GM23338 (cell line): Measurements from ENCODE around the gene DUSP6. TPM values are rescaled to one million over a fixed set of nuclear protein-coding genes. Genes with fewer than 3 reads are reported as not detected.

ENCODE experiments used
- ATAC-seq: fragments of 200-7000 bp; cut with Tn5 transposase; 3 replicates; pipeline ENCODE4 v1.9.1; 2020
- DNase-seq: peaks from one replicate; pipeline ENCODE4 v3.0.0-alpha.2; 2015; ENCODE audit warnings: low spot score
- H2AFZ ChIP-seq: fragments of 200-600 bp; sonication (generic); 2 replicates; pipeline ENCODE4 v1.8.0; 2016; ENCODE audit warnings: antibody characterized with exemption, mild to moderate bottlenecking, moderate library complexity
- H3F3A ChIP-seq: fragments of 200-600 bp; sonication (generic); replicated peaks from 2 replicates; pipeline ENCODE4 v1.8.0; 2017; ENCODE audit warnings: antibody characterized with exemption, mixed run types, low read depth
- H3K27ac ChIP-seq: fragments of 200-600 bp; sonication (generic); 2 replicates; pipeline ENCODE4 v1.6.1; 2016; ENCODE audit warnings: low read depth
- H3K27me3 ChIP-seq: fragments of 200-600 bp; sonication (generic); 2 replicates; pipeline ENCODE4 v1.8.0; 2016; ENCODE audit warnings: mild to moderate bottlenecking, mixed run types, moderate library complexity; ENCODE audit not compliant: insufficient read depth
- H3K36me3 ChIP-seq: fragments of 200-600 bp; sonication (generic); 2 replicates; pipeline ENCODE4 v1.8.0; 2016; ENCODE audit warnings: mild to moderate bottlenecking; ENCODE audit not compliant: insufficient read depth
- H3K4me1 ChIP-seq: fragments of 200-600 bp; sonication (generic); 2 replicates; pipeline ENCODE4 v1.8.0; 2016; ENCODE audit warnings: mild to moderate bottlenecking, moderate library complexity; ENCODE audit not compliant: insufficient read depth
- H3K4me2 ChIP-seq: fragments of 200-600 bp; sonication (generic); 2 replicates; pipeline ENCODE4 v1.7.1; 2017; ENCODE audit warnings: mixed run types
- H3K4me3 ChIP-seq: fragments of 200-600 bp; sonication (generic); 2 replicates; pipeline ENCODE4 v1.6.1; 2016; ENCODE audit warnings: mixed run types
- H3K79me2 ChIP-seq: fragments of 200-600 bp; sonication (generic); replicated peaks from 2 replicates; pipeline ENCODE4 v1.8.0; 2017; ENCODE audit warnings: mild to moderate bottlenecking; ENCODE audit not compliant: insufficient read depth
- H3K9me2 ChIP-seq: fragments of 200-600 bp; sonication (generic); 2 replicates; pipeline ENCODE4 v1.8.0; 2017; ENCODE audit not compliant: insufficient read depth
- H4K20me1 ChIP-seq: fragments of 200-600 bp; sonication (generic); replicated peaks from 2 replicates; pipeline ENCODE4 v1.8.0; 2017; ENCODE audit warnings: mild to moderate bottlenecking; ENCODE audit not compliant: insufficient read depth
- H3K27ac Mint-ChIP-seq: 2 replicates; pipeline ENCODE4 v1.8.0; 2020; ENCODE audit warnings: inconsistent platforms, mild to moderate bottlenecking, moderate library complexity, mixed read lengths
- H3K27me3 Mint-ChIP-seq: 3 replicates; pipeline ENCODE4 v1.8.0; 2022; ENCODE audit warnings: low read depth, mild to moderate bottlenecking, moderate library complexity, mixed read lengths, inconsistent platforms; ENCODE audit not compliant: insufficient read depth, poor library complexity
- H3K36me3 Mint-ChIP-seq: 3 replicates; pipeline ENCODE4 v1.8.0; 2021; ENCODE audit warnings: low read depth, mild to moderate bottlenecking, inconsistent platforms, moderate library complexity, mixed read lengths
- H3K4me1 Mint-ChIP-seq: 3 replicates; pipeline ENCODE4 v1.8.0; 2020; ENCODE audit warnings: mild to moderate bottlenecking, inconsistent platforms, mixed read lengths
- H3K4me3 Mint-ChIP-seq: 3 replicates; pipeline ENCODE4 v1.8.0; 2021; ENCODE audit warnings: moderate library complexity, mild to moderate bottlenecking, inconsistent platforms, mixed read lengths
- H3K9me3 Mint-ChIP-seq: 3 replicates; pipeline ENCODE4 v1.8.0; 2020; ENCODE audit warnings: moderate library complexity, mild to moderate bottlenecking, inconsistent platforms, mixed read lengths
- CREB1 ChIP-seq: fragments of 250-450 bp; sonication (Bioruptor Pico); IDR thresholded peaks from 2 replicates; pipeline ENCODE4 v1.5.0; 2020; ENCODE audit warnings: low read depth, mild to moderate bottlenecking, moderate library complexity
- CTCF ChIP-seq, 2 experiments: fragments of 200-600 bp in 1 of 2; sonication (generic) in 1 of 2; conservative IDR thresholded peaks; 2 replicates each; pipeline versions ENCODE4 v1.5.1 to v1.6.1; 2016 to 2017; ENCODE audit warnings: antibody characterized with exemption in 2 of 2, low read depth in 2 of 2, mild to moderate bottlenecking in 2 of 2, moderate library complexity in 1 of 2
- ETS1 ChIP-seq: IDR thresholded peaks from 2 replicates; pipeline ENCODE4 v1.6.1; 2016; ENCODE audit warnings: antibody characterized with exemption
- EZH2 ChIP-seq: fragments of 200-600 bp; sonication (generic); IDR thresholded peaks from one replicate; pipeline ENCODE4 v1.8.0; 2017; ENCODE audit warnings: antibody characterized with exemption, mild to moderate bottlenecking, low read depth; ENCODE audit not compliant: unreplicated experiment
- EZH2phosphoT487 ChIP-seq: fragments of 200-600 bp; sonication (generic); IDR thresholded peaks from one replicate; pipeline ENCODE4 v1.8.1; 2018; ENCODE audit warnings: antibody characterized with exemption; ENCODE audit not compliant: unreplicated experiment
- JUNB ChIP-seq: IDR thresholded peaks from one replicate; pipeline ENCODE4 v1.6.1; 2016; ENCODE audit warnings: antibody characterized with exemption; ENCODE audit not compliant: unreplicated experiment
- NANOG ChIP-seq: IDR thresholded peaks from 2 replicates; pipeline ENCODE4 v1.6.1; 2016; ENCODE audit warnings: antibody characterized with exemption, borderline replicate concordance
- POLR2AphosphoS5 ChIP-seq: IDR thresholded peaks from 2 replicates; pipeline ENCODE4 v1.6.1; 2016; ENCODE audit warnings: antibody characterized with exemption, low read depth
- REST ChIP-seq: IDR thresholded peaks from one replicate; pipeline ENCODE4 v1.6.1; 2018; ENCODE audit warnings: antibody characterized with exemption; ENCODE audit not compliant: unreplicated experiment
- STAT1 ChIP-seq: IDR thresholded peaks from one replicate; pipeline ENCODE4 v1.6.1; 2016; ENCODE audit warnings: antibody characterized with exemption; ENCODE audit not compliant: unreplicated experiment
- ZNF114 ChIP-seq: fragments of 250-450 bp; sonication (Bioruptor Pico); IDR thresholded peaks from 2 replicates; pipeline ENCODE4 v1.5.0; 2020; ENCODE audit warnings: mild to moderate bottlenecking, moderate library complexity
- ZNF331 ChIP-seq: fragments of 250-450 bp; sonication (Bioruptor Pico); IDR thresholded peaks from 2 replicates; pipeline ENCODE4 v1.5.0; 2020; ENCODE audit warnings: low read depth, mild to moderate bottlenecking, moderate library complexity
- ZNF462 ChIP-seq: fragments of 250-450 bp; sonication (Bioruptor Pico); IDR thresholded peaks from 2 replicates; pipeline ENCODE4 v1.5.0; 2020; ENCODE audit warnings: mild to moderate bottlenecking, moderate library complexity
- polyA plus RNA-seq: library from polyadenylated mRNA; unstranded; fragments of >200 nt; fragmentation: Nextera tagmentation; extraction: Ambion mirVana; gene quantifications from 2 replicates; pipeline ENCODE4 v1.2.1, GENCODE V29; 2016
- total RNA-seq: library from RNA; depleted of rRNA; stranded (reverse); fragments of >200 nt; shearing (Covaris generic); gene quantifications from 2 replicates; pipeline ENCODE4 v1.2.3, GENCODE V29; 2014

Gene DUSP6
- total and polyA plus RNA-seq, 2 experiments from 2014 or later, result 117 to 191 TPM

- Histone ChIP-seq H3K4me2 (peak overlapping the region; percentile 2; the same call in 1 of the 2 replicates), H3K36me3 (no peaks in the 10 kb centered on the region), H3F3A (no peaks in the 10 kb centered on the region), H3K9me2 (no peaks in the 10 kb centered on the region), H3K4me1 (peaks cover 35% of the 10 kb centered on the region), H2AFZ (no peak overlapping the region), H3K27me3 (no peaks in the 10 kb centered on the region; the same call in 1 of the 2 replicates), H3K4me3 (no peak overlapping the region), H4K20me1 (no peaks in the 10 kb centered on the region), H3K79me2 (no peaks in the 10 kb centered on the region), H3K27ac (peak overlapping the region; percentile 18; the same call in 1 of the 2 replicates)
- Mint-ChIP-seq H3K36me3 (no peaks in the 10 kb centered on the region), H3K4me1 (peaks cover 36% of the 10 kb centered on the region), H3K4me3 (no peak overlapping the region), H3K27ac (peak overlapping the region; percentile 88; the same call in 1 of the 2 replicates), H3K27me3 (no peaks in the 10 kb centered on the region), H3K9me3 (no peaks in the 10 kb centered on the region)
- ATAC-seq (no peak), DNase-seq (no peak)
- no peak for TF ChIP-seq EZH2phosphoT487
- no peak for TF ChIP-seq CTCF (conservative IDR thresholded peaks at IDR 0.05; ENCODE audit: low read depth in 2 of 2)
- no peak for TF ChIP-seq ZNF331 (CRISPR knock-in tag)
- TF ChIP-seq ZNF462, result no peak
- no peak for TF ChIP-seq NANOG
- no peak for TF ChIP-seq EZH2
- no peak for TF ChIP-seq REST
- TF ChIP-seq JUNB, result no peak
- no peak for TF ChIP-seq STAT1
- TF ChIP-seq ETS1, result no peak
- no peak for TF ChIP-seq POLR2AphosphoS5
- no peak for TF ChIP-seq ZNF114 (CRISPR knock-in tag)
- no peak for TF ChIP-seq CREB1 (CRISPR knock-in tag)
Observed at GRCh38 chr12:89384807-89385206, 32.5 kb upstream of the DUSP6 start.
